Gastroesophageal sphincter (tissue), 3 donors: Measurements from ENCODE around the gene BMI1.

Source experiments
- CTCF ChIP-seq, 4 experiments: fragments of 200-600 bp in 2 of 4; fragments of 450-650 bp in 2 of 4; sonication (generic) in 1 of 4; IDR thresholded peaks; one replicate each; pipeline ENCODE4 v1.5.1; 2017 to 2019; ENCODE audit warnings: antibody characterized with exemption in 4 of 4, mild to moderate bottlenecking in 2 of 4, moderate library complexity in 2 of 4
- EP300 ChIP-seq: sonication (generic); formaldehyde crosslinking; IDR thresholded peaks from one replicate; pipeline ENCODE4 v1.6.1; 2017; ENCODE audit warnings: antibody characterized with exemption, mild to moderate bottlenecking
- POLR2A ChIP-seq, 2 donors: fragments of 450-650 bp; IDR thresholded peaks; one replicate each; pipeline ENCODE4 v1.6.1; 2017; ENCODE audit warnings: antibody characterized with exemption in 2 of 2, mild to moderate bottlenecking in 2 of 2, moderate library complexity in 1 of 2
- POLR2AphosphoS5 ChIP-seq: sonication (generic); formaldehyde crosslinking; IDR thresholded peaks from one replicate; pipeline ENCODE4 v1.6.1; 2017; ENCODE audit warnings: antibody characterized with exemption

- no peak for TF ChIP-seq POLR2A (IDR thresholded peaks at IDR 0.05)
- TF ChIP-seq CTCF (IDR thresholded peaks at IDR 0.05): no peak
- no peak for TF ChIP-seq EP300
- peak; percentile 7 for TF ChIP-seq POLR2AphosphoS5
These were observed 21.5 kb downstream of the BMI1 start for GRCh38 chr10:22342421-22342820.
